HG03066 (cell line): ENCODE results near the gene MIDN.

Experiments
- ATAC-seq: cut with Tn5 transposase; IDR thresholded peaks from one replicate; pipeline ENCODE4 v1.9.1; 2021; ENCODE audit warnings: low read depth; ENCODE audit not compliant: unreplicated experiment

MIDN gene

DNA sequence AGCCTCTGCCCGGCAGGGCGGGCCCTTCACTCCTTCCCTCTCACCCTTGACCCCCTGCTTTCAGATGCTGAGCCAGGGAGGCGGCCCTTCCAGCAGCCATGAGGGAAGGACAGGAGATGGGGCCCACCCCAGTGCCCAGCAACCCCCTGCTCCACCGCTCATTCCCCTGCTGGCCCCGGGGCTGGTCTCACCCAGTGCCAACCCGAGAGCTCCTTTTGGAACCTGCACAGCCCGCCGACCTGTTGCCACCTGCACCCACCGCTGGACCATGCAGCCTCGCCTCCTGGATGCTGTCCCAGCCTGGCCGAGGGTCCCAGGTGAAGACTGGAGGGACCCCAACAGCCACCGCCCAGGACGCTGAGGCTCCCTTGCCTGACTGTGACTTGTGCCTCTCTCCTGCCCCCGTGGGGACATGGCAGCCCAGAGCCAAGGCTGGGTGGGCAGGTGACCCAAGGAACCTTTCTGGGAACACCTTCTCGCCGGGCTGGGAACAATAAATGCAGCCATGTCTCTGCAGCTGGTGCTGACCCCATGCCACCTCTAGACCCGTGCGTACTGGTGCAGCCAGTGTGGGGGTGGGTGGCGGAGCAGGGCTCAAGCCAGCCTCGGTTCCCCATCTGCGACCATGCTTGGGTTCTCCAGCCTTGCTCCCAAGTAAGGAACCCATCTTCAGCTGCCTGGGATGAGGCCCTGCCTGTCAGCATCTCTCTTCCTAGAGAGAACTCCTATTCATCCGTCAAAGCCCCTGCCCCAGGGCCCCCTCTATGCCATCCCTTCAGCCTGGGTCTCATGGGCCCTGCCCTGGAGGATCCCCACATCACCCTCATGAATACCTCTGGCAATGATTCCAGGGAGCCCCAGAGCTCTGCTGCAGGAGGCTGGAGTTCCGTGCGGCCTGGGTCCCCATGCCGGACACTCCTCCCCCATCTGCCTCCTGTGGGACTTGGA is 30.6 kb downstream of the MIDN start:
- no peak for ATAC-seq

- no peak for ATAC-seq
Observed at GRCh38 chr19:1279782-1280341, 31.5 kb downstream of the MIDN start.

- no peak for ATAC-seq
Observed at GRCh38 chr19:1280636-1281568, 32.5 kb downstream of the MIDN start.

DNA sequence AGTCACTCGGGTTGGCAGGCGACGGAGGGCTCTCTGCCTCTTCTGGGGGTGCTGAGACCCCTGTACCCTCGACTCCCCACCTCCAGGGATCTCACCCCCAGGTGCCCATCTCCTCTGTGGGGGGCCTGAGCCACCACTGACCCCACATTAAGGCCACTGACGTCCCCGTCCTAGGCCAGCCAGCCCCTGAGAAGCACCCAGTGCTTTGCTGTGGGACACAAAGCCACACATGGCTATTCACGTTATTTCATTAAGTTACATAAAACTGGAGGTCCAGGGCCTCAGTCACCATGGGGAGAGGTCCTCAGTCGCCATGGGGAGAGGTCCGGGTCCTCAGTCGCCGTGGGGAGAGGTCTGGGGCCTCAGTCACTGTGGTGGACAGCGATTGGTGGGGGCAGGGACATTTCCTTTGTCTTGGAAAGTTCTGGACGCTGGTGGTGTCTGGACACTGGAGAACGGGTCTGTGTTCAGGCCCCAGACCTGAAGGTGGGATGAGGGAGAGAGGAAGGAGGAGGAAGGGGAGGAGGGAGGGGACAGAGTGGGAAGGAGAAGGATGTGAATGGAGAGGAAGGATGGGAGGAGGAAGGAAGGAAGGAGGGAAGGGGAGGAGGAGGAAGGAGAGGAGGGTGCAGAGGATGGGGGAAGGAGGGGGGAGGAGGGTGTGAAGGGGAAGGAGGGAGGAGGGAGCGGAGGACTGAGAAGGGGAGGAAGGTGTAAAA is 33.3 kb downstream of the MIDN start:
- no peak for ATAC-seq

DNA sequence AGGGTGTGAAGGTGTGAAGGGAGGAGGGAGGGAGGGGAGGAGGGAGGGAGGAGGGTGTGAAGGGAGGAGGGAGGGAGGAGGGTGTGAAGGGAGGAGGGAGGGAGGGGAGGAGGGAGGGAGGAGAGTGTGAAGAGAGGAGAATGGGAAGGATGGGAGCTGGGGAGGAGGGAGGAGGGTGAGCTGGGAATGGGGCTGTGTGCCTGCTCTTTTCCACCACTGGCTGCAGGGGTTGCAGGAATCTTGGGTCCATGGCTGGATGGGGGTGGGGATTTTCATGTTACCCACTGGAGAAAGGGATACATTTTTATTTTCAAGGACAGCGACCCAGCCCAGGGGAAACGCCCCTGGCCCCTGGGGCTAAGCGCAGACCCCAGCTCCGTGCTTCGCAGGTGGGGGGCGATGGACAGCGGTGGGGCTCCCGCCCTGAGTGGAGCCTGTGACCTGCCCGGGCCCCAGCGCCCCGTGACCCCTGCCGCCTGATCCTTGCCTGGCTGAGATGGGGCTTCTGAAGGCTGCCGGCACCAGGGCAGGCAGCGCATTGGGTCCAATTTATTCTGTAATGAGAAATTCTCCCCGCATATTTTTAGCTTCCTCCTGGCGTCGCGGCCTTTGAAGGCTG is 34.3 kb downstream of the MIDN start:
- no peak for ATAC-seq

DNA sequence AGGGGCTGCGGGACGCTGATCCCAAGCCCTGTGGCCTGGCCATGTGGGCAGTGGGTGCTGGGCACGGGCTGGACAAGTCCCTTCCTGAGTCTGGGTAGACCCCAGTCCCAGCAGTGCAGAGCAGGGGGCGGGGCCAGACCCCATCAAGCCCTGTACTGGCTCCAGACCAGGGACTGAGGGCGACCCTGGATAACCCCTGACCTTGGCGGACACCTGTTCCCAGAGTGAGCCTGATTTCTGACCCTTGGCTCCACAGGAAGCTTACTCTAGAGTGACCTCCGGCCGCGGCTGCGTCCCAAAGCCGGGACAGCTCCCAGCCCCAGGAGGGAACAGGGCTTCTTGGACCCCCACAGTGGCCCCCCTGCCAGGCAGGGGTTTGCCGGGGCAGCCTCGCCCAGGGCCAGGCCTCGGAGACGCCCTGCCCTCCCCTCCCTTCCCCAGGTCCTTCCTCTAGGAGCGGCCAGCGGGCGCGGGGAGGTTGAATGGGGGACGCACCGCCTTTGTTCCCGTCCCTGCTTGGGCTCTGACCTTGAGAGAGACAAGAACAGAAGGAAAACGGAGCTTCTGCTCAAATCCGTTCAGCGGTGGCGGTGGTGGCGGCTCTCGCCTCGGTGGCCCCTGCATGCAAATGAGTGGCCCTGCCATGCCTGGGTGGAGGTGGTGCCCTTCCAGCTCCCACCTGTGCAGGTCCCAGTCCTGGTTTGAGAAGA is 35.0 kb downstream of the MIDN start:
- no peak for ATAC-seq

DNA sequence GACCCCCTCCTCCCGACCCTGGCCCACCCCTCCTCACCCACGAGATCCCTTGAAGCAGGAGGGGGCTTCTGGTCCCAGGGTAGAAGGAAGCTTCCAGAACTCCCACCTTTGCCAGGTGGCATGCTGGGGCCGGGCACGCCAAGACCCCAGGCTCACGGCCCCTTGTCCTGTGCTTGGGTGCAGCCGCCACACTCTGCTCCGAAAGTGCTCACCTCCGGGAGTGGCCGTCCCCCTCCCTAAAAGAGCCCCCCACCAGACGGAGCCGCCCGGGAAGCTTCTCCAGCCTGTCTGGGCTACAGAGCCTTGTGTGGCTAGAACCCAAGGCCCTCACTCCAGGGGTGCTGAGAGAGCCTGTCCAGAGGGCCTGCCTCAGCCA is 35.5 kb downstream of the MIDN start:
- no peak for ATAC-seq

- no peak for ATAC-seq
Observed at GRCh38 chr19:1284293-1284978, 36.1 kb downstream of the MIDN start.

DNA sequence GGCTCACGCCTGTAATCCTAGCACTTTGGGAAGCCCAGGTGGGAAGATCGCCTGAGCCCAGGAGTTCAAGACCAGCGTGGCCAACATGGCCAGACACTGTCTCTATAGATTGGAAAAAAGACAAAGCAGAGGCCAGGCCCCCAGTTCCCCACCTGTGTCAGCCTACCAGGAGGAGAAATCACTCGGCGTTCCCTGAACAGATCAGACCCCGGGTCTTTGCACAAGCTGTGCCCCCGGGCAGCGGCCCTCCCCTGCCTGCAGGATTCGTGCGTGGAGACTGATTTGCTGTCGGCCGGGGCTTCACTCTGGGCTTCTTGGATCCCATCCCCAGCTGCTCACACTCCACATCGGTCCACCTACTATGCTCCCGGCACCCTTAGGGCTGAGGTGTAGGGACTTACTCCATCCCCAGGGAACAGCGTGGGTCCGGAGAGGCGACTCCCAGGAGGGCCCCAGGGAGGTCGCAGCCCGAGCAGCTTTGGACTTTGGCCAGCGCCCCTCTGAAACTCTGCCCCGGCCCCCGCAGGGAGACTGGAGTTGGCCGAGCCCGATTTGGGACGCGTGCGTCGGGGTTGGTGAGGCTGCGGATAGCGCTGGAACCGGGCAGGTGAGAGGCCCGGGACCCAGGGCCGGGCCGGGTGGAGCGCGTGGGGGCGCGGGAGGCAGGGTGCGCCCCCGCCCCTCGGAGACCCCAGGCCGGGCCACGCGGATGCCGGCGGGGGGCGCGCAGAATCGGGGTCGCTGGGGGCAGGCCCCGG is 36.8 kb downstream of the MIDN start:
- no peak for ATAC-seq

- no peak for ATAC-seq
Observed at GRCh38 chr19:1285737-1286360, 37.5 kb downstream of the MIDN start, which contains the start of gene EFNA2. Gene EFNA2 (plus strand): TSS chr19:1285873. CDS start chr19:1286169, 296 bp downstream.

- no peak for ATAC-seq
Observed at GRCh38 chr19:1286487-1287353, 38.3 kb downstream of the MIDN start.

DNA sequence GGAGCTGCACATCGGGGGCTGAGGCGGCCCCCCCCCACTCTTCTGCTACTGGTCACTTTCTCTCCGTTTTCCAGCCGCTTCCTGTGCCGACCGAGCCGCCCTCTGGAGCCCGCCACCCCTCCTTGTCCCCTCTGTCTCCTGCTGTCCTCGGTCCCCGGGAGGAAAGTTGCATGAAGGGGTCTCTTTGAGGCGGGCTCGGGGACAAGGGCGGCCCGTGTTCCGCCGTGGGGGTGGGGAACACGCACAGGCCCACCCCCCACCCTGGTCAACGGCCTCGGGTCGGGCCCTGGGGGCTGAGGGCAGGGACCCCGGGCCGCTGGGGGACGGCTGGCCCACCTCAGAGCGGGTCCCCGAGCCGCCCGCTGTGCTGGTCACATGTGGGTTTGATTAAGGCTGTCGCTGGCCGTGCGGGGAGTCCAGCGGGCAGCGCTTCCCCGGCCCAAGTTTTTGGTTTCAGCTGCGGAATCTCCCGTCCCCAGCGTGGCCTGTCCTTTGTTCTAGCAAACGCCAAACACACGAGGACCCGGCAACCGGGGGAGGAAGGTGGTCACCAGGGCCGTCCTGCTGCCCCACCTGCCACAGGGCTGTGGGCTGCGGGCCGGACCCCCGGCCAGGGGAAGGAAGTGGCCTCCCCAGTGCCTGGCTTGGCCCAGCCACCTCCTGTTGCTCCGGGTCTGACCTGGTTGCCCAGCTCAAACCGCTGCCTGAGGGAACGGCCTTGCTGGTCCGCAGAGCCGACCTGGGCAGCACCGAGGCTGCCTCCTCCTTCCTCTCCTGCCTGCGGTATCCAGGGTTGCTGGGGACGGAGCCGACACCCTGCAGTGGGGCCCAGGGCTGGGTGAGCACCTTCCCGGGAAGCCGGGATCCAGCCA is 39.2 kb downstream of the MIDN start:
- no peak for ATAC-seq

DNA sequence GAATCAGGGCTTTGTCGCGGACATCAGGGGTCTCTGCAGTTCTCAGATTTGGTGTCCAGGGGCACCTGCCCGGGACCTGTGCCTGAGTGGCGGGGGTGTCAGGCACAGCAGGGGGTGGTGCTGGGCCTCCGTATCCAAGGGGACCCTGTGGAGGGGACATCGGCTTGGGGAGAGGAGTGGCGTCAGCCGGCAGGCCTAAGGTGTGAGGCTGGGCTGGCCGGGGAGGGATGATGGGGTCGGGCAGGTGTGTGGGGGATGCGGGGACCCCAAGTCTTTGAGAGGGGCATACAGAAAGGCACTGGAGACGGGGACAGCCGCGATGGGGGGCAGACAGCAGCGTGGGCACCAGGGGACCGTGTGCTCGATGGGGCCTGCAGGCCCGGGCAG is 39.8 kb downstream of the MIDN start:
- no peak for ATAC-seq

DNA sequence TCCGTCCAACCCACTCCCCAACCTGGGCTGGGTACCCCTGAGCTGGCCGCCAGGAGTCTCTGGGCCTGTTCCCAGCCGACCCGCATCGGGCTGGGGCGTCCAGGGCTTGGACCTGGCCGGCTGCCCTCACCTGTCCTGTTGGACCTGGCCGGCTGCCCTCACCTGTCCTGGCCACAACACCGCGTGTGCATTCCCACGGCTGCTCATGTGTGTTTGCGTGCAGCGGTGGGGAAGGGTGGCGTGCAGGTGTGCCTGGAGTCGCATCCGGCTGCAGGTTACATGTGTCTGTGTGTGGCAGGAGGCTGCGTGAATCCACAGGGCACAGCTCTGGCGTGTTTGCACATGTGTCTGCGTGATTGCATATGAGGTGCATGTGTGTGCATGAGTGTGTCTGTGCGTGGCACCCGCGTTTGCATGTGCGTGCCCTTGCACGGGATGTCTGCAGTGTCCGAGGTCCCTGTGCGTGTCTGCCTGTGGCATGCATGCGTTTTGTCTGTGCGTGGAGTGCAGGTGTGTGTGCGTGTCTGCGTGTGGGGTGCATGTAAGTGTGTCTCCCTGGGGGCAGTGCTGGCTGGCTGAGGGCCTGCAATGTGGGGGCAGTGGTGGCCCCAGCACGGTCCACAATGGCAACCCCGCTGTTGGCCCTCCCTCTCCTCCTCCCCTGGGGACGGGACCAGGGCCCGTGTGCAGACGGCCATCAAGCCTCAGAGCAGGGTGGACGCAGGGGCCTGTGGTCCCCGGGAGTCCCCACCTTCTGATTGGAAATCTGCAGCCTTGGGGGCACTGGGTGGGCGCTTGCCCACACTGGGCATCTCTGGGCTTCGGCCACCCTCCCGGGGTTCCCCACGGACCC is 40.7 kb downstream of the MIDN start:
- no peak for ATAC-seq

DNA sequence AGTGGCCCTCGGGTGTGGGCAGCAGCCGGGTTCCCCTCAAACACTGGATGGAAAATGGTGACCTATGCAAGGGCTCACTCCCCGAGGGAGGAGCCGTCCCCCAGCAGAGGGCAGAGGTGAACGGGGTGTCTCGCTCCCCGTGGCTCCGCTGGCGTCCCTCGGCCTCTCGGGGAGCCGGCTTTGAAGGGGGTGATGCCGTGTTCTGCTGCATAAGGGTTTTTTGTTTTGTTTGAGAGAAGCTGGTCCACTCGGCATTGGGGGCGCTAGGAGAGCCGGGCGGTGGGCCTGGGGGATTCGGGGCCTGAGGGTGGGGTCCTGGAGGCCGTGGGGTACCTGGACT is 41.3 kb downstream of the MIDN start:
- ATAC-seq = no peak
